ENCODE measurements around the gene TENM3.

GRCh38 chr4:182348779-182349326 is 105.7 kb downstream of the TENM3 start:
- TF ChIP-seq EZH2 (IDR thresholded peaks at IDR 0.05; ENCODE audit: borderline replicate concordance, low read length) (no peak), CTCF (IDR thresholded peaks at IDR 0.05; ENCODE audit: low read length) (no peak)
